Measurements from ENCODE around the gene GPC6.

Gene GPC6

DNA sequence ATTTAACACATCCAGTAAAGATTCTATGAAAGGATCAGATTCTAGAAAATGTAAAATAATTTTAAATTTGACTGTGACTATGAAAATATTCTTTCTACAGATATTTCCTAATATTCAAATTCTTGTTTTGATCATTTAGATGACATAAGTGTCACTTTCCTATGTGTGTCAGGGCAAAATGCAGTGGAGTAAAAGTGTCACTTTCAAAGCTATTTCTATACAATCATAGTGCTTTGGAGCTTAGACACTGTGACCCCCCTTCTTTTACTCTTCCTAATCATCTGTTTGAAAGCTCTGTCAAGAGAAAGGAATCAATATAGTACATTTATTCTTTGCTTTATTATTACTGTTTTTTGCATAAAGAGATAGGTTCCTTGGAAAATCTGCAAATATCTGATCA lies 760.9 kb downstream of the GPC6 start:
- TF ChIP-seq ZNF274 (IDR thresholded peaks at IDR 0.05; ENCODE audit: low read depth, low read length) = no peak
- H3K4me3 ChIP-seq (ENCODE audit: low read length) = no peak overlapping the region

DNA sequence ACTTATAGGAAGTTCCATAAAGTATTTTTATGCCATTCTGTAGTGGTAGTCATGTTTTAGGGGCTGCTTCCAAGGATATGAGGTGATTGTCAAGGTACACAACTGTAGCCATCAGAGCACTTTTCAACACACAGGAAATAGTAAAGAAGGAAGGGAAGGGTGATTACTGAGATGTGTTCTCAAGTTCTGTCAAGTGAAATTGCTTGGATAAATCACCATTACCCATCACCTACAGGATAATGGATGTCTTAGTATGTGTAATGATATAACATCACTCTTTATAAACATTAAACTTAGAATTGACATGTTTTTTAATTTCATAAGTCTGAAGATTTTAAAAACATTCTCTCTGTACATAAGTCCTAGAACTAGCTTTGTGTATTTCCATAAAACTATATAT lies 765.0 kb downstream of the GPC6 start:
- TF ChIP-seq ZNF274 (IDR thresholded peaks at IDR 0.05; ENCODE audit: low read depth, low read length) = no peak

DNA sequence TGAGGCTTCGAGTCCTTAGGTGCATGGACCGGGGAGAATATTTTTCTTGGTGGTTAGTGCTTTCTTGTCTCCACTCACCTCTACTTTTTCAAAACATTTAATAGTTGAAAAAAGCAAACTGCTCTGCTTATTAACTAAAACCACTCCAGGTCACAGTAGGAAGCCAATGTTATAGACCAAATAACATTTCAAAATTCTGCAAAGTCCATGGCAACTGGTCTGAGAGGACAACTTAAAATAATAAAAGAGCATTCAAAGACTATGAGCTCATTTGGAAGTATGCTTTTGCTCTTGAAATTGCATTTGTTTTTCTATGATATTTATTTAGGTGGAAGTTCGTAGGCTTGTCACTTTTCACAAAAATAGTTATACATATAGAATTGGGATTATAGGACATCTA lies 769.9 kb downstream of the GPC6 start:
- H3K4me3 ChIP-seq (ENCODE audit: low read length) = no peak overlapping the region
- no peak for TF ChIP-seq ZNF274 (IDR thresholded peaks at IDR 0.05; ENCODE audit: low read depth, low read length)

More for the DNA sequence above, 765.0 kb downstream of the GPC6 start:
- no peak overlapping the region for H3K4me3 ChIP-seq (ENCODE audit: low read length)

DNA sequence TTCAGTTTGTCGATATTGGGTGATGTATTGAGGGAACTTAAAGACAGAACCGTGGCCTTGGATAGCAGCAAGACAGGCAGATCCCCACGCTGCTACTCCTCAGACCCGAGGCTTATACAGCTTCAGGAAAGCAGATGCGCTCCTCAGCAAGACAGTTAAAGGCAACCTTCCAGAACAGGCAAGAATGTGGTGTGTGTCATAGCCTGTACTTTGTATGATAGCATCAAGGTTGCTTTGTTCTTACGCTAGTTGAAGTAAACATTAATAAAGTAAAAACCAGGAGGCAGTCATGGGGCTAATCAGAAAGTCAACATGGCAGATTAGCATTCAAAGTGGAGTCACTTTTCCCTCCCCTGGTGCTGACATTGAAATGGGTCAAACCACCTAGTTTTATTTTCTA lies 779.7 kb downstream of the GPC6 start:
- no peak for TF ChIP-seq ZNF274 (IDR thresholded peaks at IDR 0.05; ENCODE audit: low read depth, low read length)
- H3K4me3 ChIP-seq (ENCODE audit: low read length) = no peak overlapping the region

DNA sequence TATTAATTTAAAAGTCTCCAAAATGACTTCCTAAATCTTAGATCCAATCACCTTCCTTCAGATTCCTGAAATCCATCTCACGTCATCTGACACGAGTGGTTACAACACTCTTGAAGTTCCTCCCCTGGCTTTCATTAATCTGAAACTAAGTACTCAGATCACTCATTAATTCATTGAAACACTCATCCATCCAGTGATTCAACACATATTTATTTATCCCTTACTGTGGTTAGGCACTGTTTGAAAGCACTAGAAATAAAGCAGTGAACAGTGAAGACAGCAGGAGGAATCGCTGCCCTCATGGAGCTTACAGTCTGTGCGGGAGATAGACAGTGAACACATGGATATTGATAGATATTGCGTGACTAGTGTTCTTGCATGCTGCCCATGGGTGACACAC lies 780.5 kb downstream of the GPC6 start:
- H3K4me3 ChIP-seq (ENCODE audit: low read length) = no peak overlapping the region
- no peak for TF ChIP-seq ZNF274 (IDR thresholded peaks at IDR 0.05; ENCODE audit: low read depth, low read length)

DNA sequence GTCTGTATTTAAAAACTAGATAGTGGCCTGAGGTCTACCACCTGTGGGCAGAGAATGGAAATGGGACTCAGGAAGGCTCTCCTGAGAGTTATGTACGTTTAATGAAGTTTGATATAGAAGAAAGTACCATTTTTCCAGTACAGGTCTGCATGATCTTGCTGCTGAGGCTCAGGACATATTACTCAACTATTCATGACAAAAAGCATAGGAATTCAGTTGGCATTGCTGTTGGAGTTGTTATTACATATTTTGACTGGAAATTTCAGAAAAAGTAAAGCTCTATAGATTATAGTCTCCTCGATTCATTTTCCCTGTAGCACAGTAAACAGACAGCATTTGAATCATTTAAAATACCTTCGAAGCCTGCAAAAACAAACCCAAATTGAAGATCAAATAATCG lies 783.1 kb downstream of the GPC6 start:
- no peak overlapping the region for H3K4me3 ChIP-seq (ENCODE audit: low read length)
- TF ChIP-seq ZNF274 (IDR thresholded peaks at IDR 0.05; ENCODE audit: low read depth, low read length) = no peak

DNA sequence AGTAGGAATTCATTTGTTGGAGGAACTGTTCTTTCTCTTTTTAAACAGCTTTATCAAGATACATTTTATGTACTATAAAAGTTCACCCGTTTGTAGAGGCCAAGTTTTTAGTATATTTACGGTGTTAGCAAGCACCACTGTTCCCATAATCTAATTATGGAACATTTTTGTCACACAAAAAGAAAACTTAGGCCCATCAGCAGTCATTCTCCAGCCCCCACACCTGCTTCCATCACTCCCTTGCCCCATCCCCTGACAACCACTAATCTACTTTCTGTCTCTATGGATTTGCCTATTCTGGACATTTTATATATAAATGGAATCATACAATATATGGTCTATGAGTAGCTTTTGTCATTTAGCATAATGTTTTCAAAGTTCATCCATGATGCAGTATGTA lies 787.9 kb downstream of the GPC6 start:
- H3K4me3 ChIP-seq (ENCODE audit: low read length) = no peak overlapping the region
- no peak for TF ChIP-seq ZNF274 (IDR thresholded peaks at IDR 0.05; ENCODE audit: low read depth, low read length)

DNA sequence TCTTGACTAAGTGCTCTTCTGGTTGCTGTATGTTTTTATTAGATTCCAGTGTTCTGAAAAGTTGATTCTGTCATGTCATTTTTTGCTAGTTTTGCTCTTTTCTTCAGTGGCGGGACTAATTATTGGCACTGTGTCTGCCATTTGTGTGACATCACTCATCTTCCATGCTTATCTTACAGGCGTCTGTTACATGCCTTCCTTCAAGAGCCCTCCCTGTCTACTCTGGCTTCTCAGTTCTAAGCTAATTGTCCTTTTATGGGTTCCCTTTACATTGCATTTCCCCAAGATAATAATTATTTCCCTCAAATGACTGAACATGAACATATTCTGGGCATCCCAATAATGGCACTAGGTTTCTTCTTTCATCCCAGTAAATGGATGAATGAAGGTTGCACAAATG lies 793.8 kb downstream of the GPC6 start:
- TF ChIP-seq ZNF274 (IDR thresholded peaks at IDR 0.05; ENCODE audit: low read depth, low read length) = no peak
- H3K4me3 ChIP-seq (ENCODE audit: low read length) = no peak overlapping the region

DNA sequence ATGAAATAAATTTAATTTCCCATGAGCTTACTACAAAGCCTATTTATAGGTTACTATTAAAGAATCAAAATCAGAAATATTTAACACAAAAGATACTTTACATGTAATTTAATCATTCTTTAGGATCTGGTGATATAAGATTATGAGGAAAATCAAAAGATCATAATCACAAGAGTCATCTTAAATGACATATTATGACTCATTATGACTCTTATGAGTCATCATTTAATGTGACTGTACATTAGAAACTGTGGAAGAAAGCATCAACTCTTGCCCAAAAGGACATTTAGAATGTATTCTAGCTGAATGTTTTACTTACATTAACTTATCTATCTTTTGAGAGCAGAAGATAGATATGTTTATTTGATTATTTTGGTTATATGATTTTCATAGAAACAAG lies 794.2 kb downstream of the GPC6 start:
- no peak for TF ChIP-seq ZNF274 (IDR thresholded peaks at IDR 0.05; ENCODE audit: low read depth, low read length)

DNA sequence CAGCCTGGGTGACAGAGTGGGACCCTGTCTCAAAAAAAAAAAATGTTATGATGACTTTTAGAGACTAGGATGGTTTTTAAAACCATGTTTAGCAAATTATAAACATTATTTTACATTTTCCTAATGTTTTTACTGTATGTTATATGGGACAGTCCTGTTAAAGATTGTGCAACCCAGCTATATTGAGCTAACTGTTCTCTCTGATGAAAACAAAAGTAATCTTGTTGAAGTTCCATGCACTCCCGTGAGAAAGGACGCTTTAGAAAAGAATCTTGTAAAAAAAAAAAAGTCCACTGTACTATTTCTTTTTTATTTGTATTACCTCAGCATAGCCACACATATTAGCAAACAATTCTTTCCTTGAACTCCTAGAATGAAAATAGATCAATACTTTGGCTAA lies 801.6 kb downstream of the GPC6 start:
- no peak for TF ChIP-seq ZNF274 (IDR thresholded peaks at IDR 0.05; ENCODE audit: low read depth, low read length)
- H3K4me3 ChIP-seq (ENCODE audit: low read length) = no peak overlapping the region

More for the DNA sequence above, 794.2 kb downstream of the GPC6 start:
- no peak overlapping the region for H3K4me3 ChIP-seq (ENCODE audit: low read length)

DNA sequence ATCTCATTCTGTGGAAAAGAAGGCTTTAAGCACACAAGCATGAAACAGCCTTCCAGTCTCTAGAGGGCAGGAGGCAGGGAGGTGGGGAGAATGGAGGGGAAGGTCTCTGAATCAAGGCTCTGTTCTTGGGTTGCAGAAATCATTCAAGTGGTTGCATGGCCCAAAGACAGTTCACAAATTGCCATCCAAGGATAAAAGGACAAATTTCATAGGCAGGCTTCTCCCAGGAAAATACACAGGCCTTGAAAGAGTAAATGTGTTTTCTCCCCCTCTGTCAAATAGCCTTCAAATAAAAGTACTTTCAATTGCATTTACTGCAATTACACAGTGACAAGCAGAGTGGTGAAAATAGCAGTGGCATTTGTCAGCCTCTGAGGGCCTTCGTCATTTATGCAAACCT lies 802.0 kb downstream of the GPC6 start:
- TF ChIP-seq ZNF274 (IDR thresholded peaks at IDR 0.05; ENCODE audit: low read depth, low read length) = no peak
- H3K4me3 ChIP-seq (ENCODE audit: low read length) = no peak overlapping the region

DNA sequence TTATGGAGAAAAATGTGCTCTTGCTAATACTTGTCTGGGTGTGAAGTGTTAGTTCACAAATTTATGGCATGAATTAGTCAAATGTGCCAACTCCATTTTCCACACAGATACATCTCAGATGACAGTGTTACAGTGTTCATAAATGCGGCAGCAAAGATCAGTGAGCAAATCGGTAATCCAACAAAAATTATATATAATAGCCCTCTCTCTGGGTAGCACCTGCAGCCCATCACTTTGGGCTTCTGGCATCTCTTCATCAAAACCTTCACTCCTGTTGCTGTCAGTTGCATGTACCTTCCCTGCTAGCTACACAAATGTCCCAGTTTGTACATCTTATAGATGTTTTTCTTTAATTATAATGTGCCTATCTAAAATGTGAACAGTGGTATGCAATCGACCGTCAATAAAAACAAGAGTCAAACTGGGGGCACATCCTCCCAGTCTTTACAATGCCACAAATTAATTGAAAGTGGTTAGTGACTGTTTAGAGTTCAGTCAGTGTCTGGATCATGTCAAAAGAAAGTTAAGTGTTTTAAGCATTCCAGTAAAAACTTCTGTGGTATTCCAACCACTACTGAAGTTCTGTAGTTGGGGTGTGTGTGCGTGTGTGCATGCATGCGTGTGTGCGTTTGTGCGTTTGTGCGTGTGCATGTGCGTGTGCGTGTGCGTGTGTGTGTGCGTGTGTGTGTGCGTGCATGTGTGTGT lies 804.0 kb downstream of the GPC6 start:
- TF ChIP-seq ZNF274 (IDR thresholded peaks at IDR 0.05; ENCODE audit: low read depth, low read length) = no peak
- no peak overlapping the region for H3K4me3 ChIP-seq (ENCODE audit: low read length)

DNA sequence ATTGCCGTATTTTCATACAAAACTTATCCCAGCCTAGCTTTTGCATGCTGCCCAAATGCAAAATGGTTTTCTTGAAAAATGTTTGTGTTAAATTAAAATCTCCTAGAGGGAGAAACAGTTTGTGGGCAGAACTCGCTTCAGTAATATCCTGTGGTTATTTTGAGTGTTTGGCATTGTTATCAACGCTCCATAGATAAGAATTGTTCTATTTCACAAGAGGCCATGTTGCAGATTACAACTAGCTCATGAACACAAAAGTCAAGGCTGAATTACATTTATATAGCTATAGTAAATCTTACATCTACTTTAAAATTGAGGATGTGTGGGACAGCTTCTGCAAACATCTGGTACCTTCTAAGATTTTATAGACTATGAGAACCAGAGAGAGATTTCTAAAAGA lies 805.0 kb downstream of the GPC6 start:
- TF ChIP-seq ZNF274 (IDR thresholded peaks at IDR 0.05; ENCODE audit: low read depth, low read length) = no peak
- H3K4me3 ChIP-seq (ENCODE audit: low read length) = no peak overlapping the region

DNA sequence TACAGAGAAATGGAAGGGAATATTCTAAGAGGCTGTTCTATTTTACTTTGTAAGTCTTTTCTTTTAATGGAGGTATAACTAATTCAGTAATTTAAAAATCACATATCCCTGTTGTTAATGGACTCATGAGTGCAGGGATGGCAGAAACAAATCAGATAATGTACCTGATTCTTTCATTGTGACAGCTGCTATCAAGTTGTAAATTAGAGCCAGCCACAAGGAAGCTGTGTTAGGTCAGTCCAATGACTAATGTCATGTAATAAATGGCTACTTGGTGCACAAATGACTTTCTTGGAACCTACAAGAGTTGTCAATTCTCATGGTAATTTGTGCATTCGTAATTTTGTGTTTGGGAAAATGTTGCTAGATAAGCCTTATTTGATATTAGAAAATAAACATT lies 806.5 kb downstream of the GPC6 start:
- H3K4me3 ChIP-seq (ENCODE audit: low read length) = no peak overlapping the region
- no peak for TF ChIP-seq ZNF274 (IDR thresholded peaks at IDR 0.05; ENCODE audit: low read depth, low read length)

DNA sequence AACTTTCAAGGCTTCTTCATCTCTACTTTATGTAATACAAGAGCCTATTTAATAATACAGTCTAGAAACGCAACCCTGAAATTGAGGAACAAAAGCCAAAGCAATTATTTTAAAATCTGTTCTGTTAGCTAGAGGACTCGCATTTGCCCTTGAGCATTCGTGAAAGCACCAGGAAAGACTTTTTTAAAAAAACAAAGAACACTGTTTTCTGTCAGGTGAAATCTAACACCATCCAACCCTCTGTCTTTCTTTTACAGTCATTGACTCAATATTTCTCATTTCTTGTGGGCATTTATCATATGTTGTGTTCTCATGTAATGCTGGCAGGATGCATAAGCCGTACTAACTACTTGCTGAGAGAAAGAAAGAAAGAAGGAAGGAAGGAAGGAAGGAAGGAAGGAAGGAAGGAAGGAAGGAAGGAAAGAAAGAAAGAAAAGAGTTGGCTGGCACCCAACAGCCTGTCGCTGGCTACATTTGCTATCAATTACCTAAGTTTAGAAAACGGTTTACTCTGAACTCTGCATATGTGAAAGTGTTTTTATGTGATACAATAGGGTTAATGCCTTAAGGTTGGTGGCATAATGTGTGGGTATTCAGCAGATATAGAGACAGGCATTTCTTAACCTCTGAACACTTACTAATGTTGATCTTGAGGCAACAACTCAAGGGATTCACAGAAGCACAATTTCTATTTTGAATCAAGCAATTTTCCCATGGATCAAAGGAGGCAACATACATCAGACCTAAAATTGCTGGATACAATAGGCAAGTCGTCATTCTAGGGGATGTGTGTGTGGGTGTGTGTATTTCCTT lies 807.4 kb downstream of the GPC6 start:
- TF ChIP-seq ZNF274 (IDR thresholded peaks at IDR 0.05; ENCODE audit: low read depth, low read length) = no peak
- H3K4me3 ChIP-seq (ENCODE audit: low read length) = no peak overlapping the region

All from GM08714 (cell line).